NCI-H460 (cell line): ENCODE results near the gene PRSS58. TPM values are rescaled to one million over a fixed set of nuclear protein-coding genes. Genes with fewer than 3 reads are reported as not detected.

Source experiments
- DNase-seq: peaks from one replicate; pipeline ENCODE4 v3.0.0-alpha.2; 2016; ENCODE audit warnings: low read depth; ENCODE audit errors: extremely low read depth
- small RNA-seq, 2 experiments: library from RNA; depleted of rRNA; stranded (forward); fragments of <200 nt; gene quantifications; one replicate each; pipeline ENCODE3, GENCODE V24; 2014
- total RNA-seq: library from RNA; depleted of rRNA; stranded (reverse); fragments of >200 nt; shearing (Covaris generic); gene quantifications from 2 replicates; pipeline ENCODE4 v1.2.3, GENCODE V29; 2014; rRNA removed

The PRSS58 gene
- total RNA-seq, 1 experiment from 2014 or later: not detected

DNA sequence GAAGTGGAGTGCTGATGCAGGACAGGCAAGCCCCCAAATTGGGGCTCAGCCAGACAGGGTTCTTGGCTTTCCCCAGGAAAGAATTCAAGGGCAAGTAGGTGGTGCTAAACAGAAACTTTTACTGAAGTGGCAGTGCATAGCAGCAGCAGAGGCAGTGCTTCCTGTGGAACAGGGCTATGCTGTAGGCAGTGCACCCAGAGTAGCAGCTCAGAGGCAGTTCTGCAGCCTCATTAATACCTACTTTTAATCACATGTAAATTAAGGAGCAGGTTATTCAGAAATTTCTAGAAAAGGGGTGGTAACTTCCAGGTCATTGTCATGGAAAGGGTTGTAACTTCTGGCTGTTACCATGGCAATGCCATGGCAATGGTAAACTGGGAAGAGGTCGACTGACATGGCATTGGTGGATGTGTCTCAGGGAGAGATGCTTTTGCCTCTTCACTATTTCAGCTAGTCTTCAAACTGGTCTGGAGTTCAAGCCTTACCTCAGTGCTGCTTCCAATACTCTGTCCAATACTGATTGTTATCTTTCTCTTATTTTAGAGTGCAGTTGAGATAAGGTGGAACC is 29.2 kb downstream of the PRSS58 start:
- DNase-seq: no peak

Small RNA genes lying within 50 kb of the gene (small RNA-seq; reads per million reads assigned to genes)
- gene TRBV1: 0 reads per million in 2 experiments

Other genes starting within 250 kb of the PRSS58 start
- not detected in 2 replicates for gene MGAM2, start 146.3 kb downstream of the PRSS58 start, total RNA-seq